A375 (cell line): ENCODE measurements around the gene VPS13D. TPM values are rescaled to one million over a fixed set of nuclear protein-coding genes. Genes with fewer than 3 reads are reported as not detected.

Source experiments
- small RNA-seq: library from RNA; depleted of rRNA; stranded (forward); fragments of <200 nt; gene quantifications from one replicate; pipeline ENCODE3, GENCODE V24; 2014
- total RNA-seq: library from RNA; depleted of rRNA; stranded (reverse); fragments of >200 nt; shearing (Covaris generic); gene quantifications from 2 replicates; pipeline ENCODE4 v1.2.3, GENCODE V29; 2014; rRNA removed

VPS13D gene
- 32.8 and 39.6 TPM in 2 replicates for total RNA-seq

GRCh38 chr1:12229835-12230548 is at the start of gene VPS13D:
TSS of gene VPS13D (plus strand) at chr1:12230030. CDS start at chr1:12234267, 4,237 bp downstream.

Small RNA genes within 50 kb of the gene (small RNA-seq; reads per million reads assigned to genes)
- gene MIR4632 (not detected), gene RF00156 (0.17 reads per million), gene SNORA59A (not detected)

Other genes with a start within 250 kb of the VPS13D start
- gene MFN2, start 249.6 kb upstream of the VPS13D start, total RNA-seq: 55.5 and 58.3 TPM in 2 replicates
- gene MIIP, start 210.5 kb upstream of the VPS13D start, total RNA-seq: 37.0 and 40.7 TPM in 2 replicates
- 0.83 and 0.85 TPM in 2 replicates for gene TNFRSF8, start 166.7 kb upstream of the VPS13D start, total RNA-seq
- gene TNFRSF1B, start 63.0 kb upstream of the VPS13D start, total RNA-seq: 3.6 and 4.1 TPM in 2 replicates